GM12873 (cell line): Measurements from ENCODE around the gene SFXN5.

ENCODE experiments used
- TF ChIP-seq, protein P1 (sequence below): IDR thresholded peaks from 2 replicates; pipeline ENCODE4 v1.5.1; 2012; ENCODE audit warnings: low read depth, mild to moderate bottlenecking, moderate library complexity, low read length, control low read depth; ENCODE audit not compliant: insufficient read depth; ENCODE audit errors: missing control alignments

SFXN5 gene

DNA sequence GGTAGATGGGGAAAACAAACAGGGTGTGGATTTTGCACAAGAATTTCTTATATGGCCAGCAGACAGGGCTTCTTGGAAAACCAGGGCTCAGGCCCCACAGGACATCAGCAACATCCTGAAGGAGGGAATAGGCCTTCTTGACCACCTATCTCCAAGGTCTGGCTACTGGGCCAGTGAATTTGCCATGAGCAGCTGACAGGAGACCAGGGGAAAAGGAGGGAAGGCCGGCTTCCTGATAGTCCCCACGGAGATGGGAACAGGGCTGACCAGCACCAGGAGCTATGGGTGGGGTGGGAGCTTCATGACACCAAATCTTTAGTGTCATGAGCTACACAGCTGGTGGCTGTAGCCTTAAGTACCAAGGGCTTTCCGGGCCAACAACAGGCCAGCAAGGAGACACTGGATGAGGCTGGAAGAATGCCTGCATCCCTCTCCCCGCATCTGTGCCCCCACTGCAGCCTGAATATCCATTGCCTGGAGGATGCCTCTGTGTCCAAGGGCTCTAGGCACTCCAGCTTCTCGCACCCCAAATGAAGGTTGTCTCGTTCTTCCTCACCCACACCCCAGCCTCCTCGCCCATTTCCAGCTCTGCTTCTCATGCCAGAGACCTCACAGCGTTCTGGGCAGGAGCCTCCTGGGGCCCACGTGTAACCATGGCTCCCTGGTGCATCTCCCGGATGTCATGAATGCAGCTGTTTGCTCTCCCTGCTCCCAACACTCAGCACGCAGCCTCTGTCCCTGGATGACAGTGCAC lies 79.4 kb downstream of the SFXN5 start:
- TF ChIP-seq, protein P1, sequence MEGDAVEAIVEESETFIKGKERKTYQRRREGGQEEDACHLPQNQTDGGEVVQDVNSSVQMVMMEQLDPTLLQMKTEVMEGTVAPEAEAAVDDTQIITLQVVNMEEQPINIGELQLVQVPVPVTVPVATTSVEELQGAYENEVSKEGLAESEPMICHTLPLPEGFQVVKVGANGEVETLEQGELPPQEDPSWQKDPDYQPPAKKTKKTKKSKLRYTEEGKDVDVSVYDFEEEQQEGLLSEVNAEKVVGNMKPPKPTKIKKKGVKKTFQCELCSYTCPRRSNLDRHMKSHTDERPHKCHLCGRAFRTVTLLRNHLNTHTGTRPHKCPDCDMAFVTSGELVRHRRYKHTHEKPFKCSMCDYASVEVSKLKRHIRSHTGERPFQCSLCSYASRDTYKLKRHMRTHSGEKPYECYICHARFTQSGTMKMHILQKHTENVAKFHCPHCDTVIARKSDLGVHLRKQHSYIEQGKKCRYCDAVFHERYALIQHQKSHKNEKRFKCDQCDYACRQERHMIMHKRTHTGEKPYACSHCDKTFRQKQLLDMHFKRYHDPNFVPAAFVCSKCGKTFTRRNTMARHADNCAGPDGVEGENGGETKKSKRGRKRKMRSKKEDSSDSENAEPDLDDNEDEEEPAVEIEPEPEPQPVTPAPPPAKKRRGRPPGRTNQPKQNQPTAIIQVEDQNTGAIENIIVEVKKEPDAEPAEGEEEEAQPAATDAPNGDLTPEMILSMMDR, result no peak

DNA sequence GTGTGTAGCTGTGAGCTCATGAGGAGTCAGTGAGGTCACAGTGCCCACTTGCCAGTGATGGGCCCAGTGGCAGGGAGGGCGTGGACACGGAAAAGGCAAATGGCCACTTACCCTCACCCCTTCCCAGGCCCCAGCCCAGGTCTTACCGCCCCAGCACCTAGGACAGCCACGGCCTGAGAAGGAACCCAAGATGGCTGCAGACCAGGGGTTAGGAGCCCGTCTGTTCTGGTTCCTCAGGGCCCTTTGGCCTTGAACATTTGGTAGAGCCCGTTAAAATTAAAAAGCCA lies 80.1 kb downstream of the SFXN5 start:
- TF ChIP-seq, protein P1, result no peak

DNA sequence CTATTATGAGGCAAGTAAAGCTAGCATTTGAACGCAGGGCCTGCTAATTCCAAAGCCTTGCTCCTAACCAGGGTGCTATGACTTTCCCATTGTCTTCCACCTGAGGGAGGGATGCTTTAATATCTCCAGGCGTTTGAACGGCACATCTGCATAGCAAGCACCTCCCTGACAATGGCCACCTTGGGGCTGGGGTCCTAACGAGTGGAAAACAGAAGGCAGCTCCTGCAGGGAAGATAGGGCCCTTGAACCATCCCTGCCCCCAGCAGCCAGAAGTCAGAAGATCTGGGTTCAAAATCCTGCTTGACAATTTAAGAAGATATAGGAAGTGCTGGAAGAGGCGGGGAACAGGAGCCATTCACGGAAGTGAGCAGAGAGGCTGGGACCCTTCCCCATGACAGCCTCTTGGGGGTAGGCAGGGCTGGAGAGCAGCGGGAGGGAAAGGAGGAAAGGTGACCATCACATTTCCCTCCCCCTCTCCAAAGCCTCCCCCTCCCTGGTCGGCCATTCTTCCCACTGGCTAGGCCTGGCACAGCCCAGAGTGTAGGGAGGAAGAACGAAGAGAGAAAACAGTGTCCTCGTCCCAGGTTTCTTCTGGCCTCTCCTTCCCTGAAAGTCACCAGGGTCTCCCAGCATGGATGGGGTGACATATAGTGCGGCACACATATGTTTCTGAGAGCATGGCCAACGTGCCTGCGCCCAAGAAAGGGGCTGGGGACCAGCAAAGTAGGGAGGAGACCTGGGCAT lies 80.6 kb downstream of the SFXN5 start:
- TF ChIP-seq, protein P1, result no peak

DNA sequence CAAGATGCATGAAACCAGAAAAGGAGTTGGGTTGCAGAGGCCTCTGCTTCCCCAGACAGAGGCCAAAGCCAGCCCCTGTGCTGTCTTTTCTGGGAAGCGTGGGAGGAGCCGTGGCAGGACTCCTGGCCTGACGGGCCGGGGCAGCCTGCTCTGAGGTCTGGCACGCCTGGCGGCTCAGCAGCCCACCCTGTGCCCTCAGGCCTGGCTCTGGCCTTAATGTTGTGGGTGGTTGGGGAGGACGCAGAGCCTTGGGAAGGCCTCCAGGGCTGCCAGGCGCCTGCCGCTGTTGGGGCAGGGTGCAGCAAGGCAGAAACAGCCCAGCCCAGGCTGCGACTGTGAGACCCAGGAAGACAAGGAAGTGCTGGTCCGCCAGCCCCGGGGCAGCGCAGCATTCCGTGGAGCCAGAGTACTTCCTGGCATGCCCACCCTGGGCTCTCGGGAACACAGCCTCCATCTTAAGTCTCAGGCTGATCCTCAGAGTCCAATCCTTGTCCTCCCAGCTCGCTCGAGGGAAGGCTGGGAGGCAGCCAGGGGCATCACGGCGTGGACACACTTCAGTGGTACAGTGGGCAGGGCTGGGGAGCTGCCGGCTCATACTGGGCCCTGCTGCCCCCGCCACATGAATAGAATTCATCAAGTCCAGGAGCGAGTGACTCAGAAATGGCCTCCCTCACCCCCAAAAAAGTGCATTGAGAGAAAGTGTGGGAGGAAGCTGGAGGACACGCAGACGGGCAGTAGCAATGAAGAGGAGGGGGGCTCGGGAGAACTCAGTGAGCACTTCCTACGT lies 81.5 kb downstream of the SFXN5 start:
- TF ChIP-seq, protein P1, result no peak

DNA sequence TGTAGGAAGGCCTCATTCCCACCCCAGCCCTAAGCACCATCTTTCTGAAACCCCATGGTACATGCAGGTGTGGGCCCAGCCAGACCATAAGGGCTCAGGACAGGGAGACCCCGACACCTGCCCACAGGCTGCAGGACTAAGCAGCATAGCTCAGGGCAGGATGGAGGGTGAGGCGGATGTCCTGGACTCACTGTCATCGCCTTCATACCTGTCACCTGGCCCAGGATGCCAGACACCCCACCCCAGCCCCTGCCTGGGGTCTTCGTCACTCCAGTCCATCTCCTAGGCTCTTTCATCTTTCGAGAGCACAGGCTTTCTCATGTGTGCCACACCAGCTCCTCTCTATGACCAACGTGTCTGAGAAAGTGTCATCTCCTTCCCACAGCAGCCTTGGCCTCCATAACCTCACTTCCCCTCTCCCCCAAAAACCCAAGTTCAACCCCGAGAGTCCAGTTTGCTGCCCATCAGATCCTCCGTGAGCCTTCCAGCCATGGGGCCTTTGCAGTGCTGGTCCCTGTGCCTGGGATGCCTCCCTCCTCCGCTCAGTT lies 82.7 kb downstream of the SFXN5 start:
- TF ChIP-seq, protein P1, result no peak

DNA sequence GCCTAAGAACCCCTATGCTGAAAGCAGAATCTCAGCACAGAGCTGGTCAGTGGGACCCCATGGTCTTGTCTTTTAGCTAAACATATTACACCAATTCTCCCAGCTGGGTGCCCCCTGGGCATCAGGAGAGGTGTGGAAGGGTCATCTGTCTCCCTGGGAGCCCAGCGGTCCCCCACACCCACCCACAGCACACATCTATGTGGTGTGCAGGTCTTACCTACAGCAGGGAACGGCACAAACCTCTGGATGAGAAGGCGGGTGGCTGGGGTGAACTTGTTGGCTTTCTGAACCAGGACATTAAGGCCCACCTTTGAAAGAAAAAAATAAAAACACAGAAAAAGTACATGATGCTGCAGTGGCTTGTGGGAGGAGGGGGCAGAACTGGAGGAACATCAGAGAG lies 83.5 kb downstream of the SFXN5 start:
- TF ChIP-seq, protein P1, result no peak
